Gastroesophageal sphincter (tissue), 4 donors: ENCODE results near the gene NOBOX. TPM values are rescaled to one million over a fixed set of nuclear protein-coding genes. Genes with fewer than 3 reads are reported as not detected.

Experiments used
- ATAC-seq: fragments of 150-250 bp; one replicate; pipeline ENCODE4 v1.9.1; 2016; ENCODE audit warnings: mild to moderate bottlenecking, moderate library complexity
- H3K27ac ChIP-seq, 4 donors: fragments of 200-600 bp; sonication (generic) in 3 of 4; 1 replicate in 3 of 4; 2 replicates in 1 of 4; pipeline ENCODE4 v1.5.1; 2016 to 2019
- H3K27me3 ChIP-seq: fragments of 200-600 bp; sonication (generic); one replicate; pipeline ENCODE4 v1.5.1; 2019
- H3K36me3 ChIP-seq, 2 donors: fragments of 200-600 bp; sonication (generic); one replicate each; pipeline ENCODE4 v1.5.1; 2019; ENCODE audit warnings: control low read depth in 1 of 2
- H3K4me1 ChIP-seq, 3 donors: fragments of 200-600 bp; sonication (generic); 1 replicate in 2 of 3; 2 replicates in 1 of 3; pipeline ENCODE4 v1.5.1; 2016 to 2019; ENCODE audit warnings: control low read depth in 2 of 3
- H3K4me3 ChIP-seq, 2 donors: fragments of 200-600 bp; sonication (generic); one replicate each; pipeline ENCODE4 v1.5.1; 2019; ENCODE audit warnings: mild to moderate bottlenecking in 1 of 2, moderate library complexity in 1 of 2
- H3K9me3 ChIP-seq, 3 donors: fragments of 200-600 bp; sonication (generic); one replicate each; pipeline ENCODE4 v1.5.1; 2017 to 2019; ENCODE audit warnings: control low read depth in 2 of 3
- CTCF ChIP-seq, 4 experiments: fragments of 200-600 bp in 2 of 4; fragments of 450-650 bp in 2 of 4; sonication (generic) in 1 of 4; IDR thresholded peaks; one replicate each; pipeline ENCODE4 v1.5.1; 2017 to 2019; ENCODE audit warnings: antibody characterized with exemption in 4 of 4, mild to moderate bottlenecking in 2 of 4, moderate library complexity in 2 of 4
- EP300 ChIP-seq: sonication (generic); formaldehyde crosslinking; IDR thresholded peaks from one replicate; pipeline ENCODE4 v1.6.1; 2017; ENCODE audit warnings: antibody characterized with exemption, mild to moderate bottlenecking
- POLR2A ChIP-seq, 2 donors: fragments of 450-650 bp; IDR thresholded peaks; one replicate each; pipeline ENCODE4 v1.6.1; 2017; ENCODE audit warnings: antibody characterized with exemption in 2 of 2, mild to moderate bottlenecking in 2 of 2, moderate library complexity in 1 of 2
- POLR2AphosphoS5 ChIP-seq: sonication (generic); formaldehyde crosslinking; IDR thresholded peaks from one replicate; pipeline ENCODE4 v1.6.1; 2017; ENCODE audit warnings: antibody characterized with exemption
- WGBS, 2 donors: methylation state at CpG; one replicate each; pipeline ENCODE4 v1.1.5; 2018; ENCODE audit warnings: low coverage in 1 of 2; 5-methylcytosine and 5-hydroxymethylcytosine counted together
- total RNA-seq, 4 donors: library from RNA; depleted of rRNA; stranded (reverse); fragments of >200 nt; gene quantifications; one replicate each; pipeline ENCODE4 v1.1.0, GENCODE V29; 2016

The NOBOX gene
- total RNA-seq, result not detected

GRCh38 chr7:144403649-144404061 is at the start of gene NOBOX:
NOBOX (minus strand) TSS chr7:144403693.
- Histone ChIP-seq H3K4me1 (no peaks in the 10 kb centered on the region), H3K36me3 (no peaks in the 10 kb centered on the region), H3K27ac (no peak within 1 kb of the TSS), H3K4me3 (no peak within 1 kb of the TSS), H3K9me3 (no peaks in the 10 kb centered on the region), H3K27me3 (peaks cover 11% of the 10 kb centered on the region)
- no CpG with 5 or more reads among the region's 39 CpGs for WGBS, 2 donors
- no peak for TF ChIP-seq EP300
- TF ChIP-seq CTCF (IDR thresholded peaks at IDR 0.05), result no peak
- no peak for TF ChIP-seq POLR2A (IDR thresholded peaks at IDR 0.05)
- TF ChIP-seq POLR2AphosphoS5, result no peak
- no peak for ATAC-seq

GRCh38 chr7:144452064-144452463 is 48.6 kb upstream of the NOBOX start:
- Histone ChIP-seq H3K27ac (no peak overlapping the region), H3K9me3 (no peaks in the 10 kb centered on the region), H3K36me3 (peaks cover 0 to 4% of the 10 kb centered on the region in 2 donors), H3K27me3 (no peaks in the 10 kb centered on the region), H3K4me3 (no peak overlapping the region), H3K4me1 (no peaks in the 10 kb centered on the region)
- TF ChIP-seq POLR2A (IDR thresholded peaks at IDR 0.05), result no peak
- WGBS, 2 donors, result 91 to 100% methylated on average over 3 to 5 of the region's 5 CpGs
- ATAC-seq, result no peak

- no peak overlapping the region for H3K4me3 ChIP-seq
- H3K4me1 ChIP-seq, result no peaks in the 10 kb centered on the region
- ATAC-seq, result no peak
- 100% methylated on average over 1 of the region's 1 CpG; no CpG with 5 or more reads in 1 of the 2 donors for WGBS, 2 donors
- H3K9me3 ChIP-seq, result no peaks in the 10 kb centered on the region
- H3K27ac ChIP-seq, result no peak overlapping the region
- TF ChIP-seq POLR2A (IDR thresholded peaks at IDR 0.05), result no peak
- no peak for TF ChIP-seq EP300
- TF ChIP-seq CTCF (IDR thresholded peaks at IDR 0.05), result no peak
- TF ChIP-seq POLR2AphosphoS5, result no peak
- no peaks in the 10 kb centered on the region for H3K27me3 ChIP-seq
- no peaks in the 10 kb centered on the region for H3K36me3 ChIP-seq
Measured at GRCh38 chr7:144445590-144445989, 42.1 kb upstream of the NOBOX start.

- H3K4me1 ChIP-seq, result no peaks in the 10 kb centered on the region
- WGBS, 2 donors, result 20 to 31% methylated on average over 5 of the region's 5 CpGs
- H3K27me3 ChIP-seq, result no peaks in the 10 kb centered on the region
- no peak for ATAC-seq
- no peaks in the 10 kb centered on the region for H3K9me3 ChIP-seq
- H3K4me3 ChIP-seq, result no peak overlapping the region
- no peaks in the 10 kb centered on the region for H3K36me3 ChIP-seq
- TF ChIP-seq EP300 (no peak), CTCF (IDR thresholded peaks at IDR 0.05) (no peak), POLR2AphosphoS5 (no peak), POLR2A (IDR thresholded peaks at IDR 0.05) (no peak)
- H3K27ac ChIP-seq, result no peak overlapping the region
Measured at GRCh38 chr7:144439717-144440205, 36.3 kb upstream of the NOBOX start.

GRCh38 chr7:144438759-144439158 is 35.3 kb upstream of the NOBOX start:
- TF ChIP-seq POLR2A (IDR thresholded peaks at IDR 0.05) (no peak), EP300 (no peak), POLR2AphosphoS5 (no peak), CTCF (IDR thresholded peaks at IDR 0.05) (no peak)
- H3K27me3 ChIP-seq, result no peaks in the 10 kb centered on the region
- H3K27ac ChIP-seq, result no peak overlapping the region
- H3K4me3 ChIP-seq, result no peak overlapping the region
- no peak for ATAC-seq
- H3K4me1 ChIP-seq, result no peaks in the 10 kb centered on the region
- H3K9me3 ChIP-seq, result no peaks in the 10 kb centered on the region
- no peaks in the 10 kb centered on the region for H3K36me3 ChIP-seq
- WGBS, 2 donors, result 89 to 91% methylated on average over 2 to 3 of the region's 3 CpGs
